ENCODE results near the gene MRPS22.

MRPS22 gene

GRCh38 chr3:139323146-139323545, 20.7 kb upstream of the MRPS22 start:
- no peak for DNase-seq
- no peaks in the 10 kb centered on the region for H3K27me3 ChIP-seq (replicated peaks)
- H3K36me3 ChIP-seq (replicated peaks) = no peaks in the 10 kb centered on the region
- in situ Hi-C loops (cut with HindIII; ENCODE audit: low pct_ligation_motif_present, low sequenced_read_pairs) = loop anchor here (25.0 kb wide), 1 partner anchor 386 kb away; the partner anchor contains the start of genes FOXL2 and FOXL2NB
- H3K27ac ChIP-seq = no peak overlapping the region
- H3K4me3 ChIP-seq (ENCODE audit: low read depth, low read length) = no peak overlapping the region
- no peak for TF ChIP-seq CTCF (IDR thresholded peaks at IDR 0.05; ENCODE audit: low read depth, low read length, missing control alignments)

GRCh38 chr3:139324456-139324855, 19.4 kb upstream of the MRPS22 start:
- Histone ChIP-seq H3K27ac (no peak overlapping the region), H3K27me3 (replicated peaks) (no peaks in the 10 kb centered on the region), H3K36me3 (replicated peaks) (no peaks in the 10 kb centered on the region), H3K4me3 (ENCODE audit: low read depth, low read length) (no peak overlapping the region)
- in situ Hi-C loops (cut with HindIII; ENCODE audit: low pct_ligation_motif_present, low sequenced_read_pairs) = loop anchor here (25.0 kb wide), 1 partner anchor 387 kb away; the partner anchor contains the start of genes FOXL2 and FOXL2NB
- no peak for TF ChIP-seq CTCF (IDR thresholded peaks at IDR 0.05; ENCODE audit: low read depth, low read length, missing control alignments)
- DNase-seq = no peak

- in situ Hi-C loops (cut with HindIII; ENCODE audit: low pct_ligation_motif_present, low sequenced_read_pairs) = no loop called here
- H3K27me3 ChIP-seq (replicated peaks) = peaks cover 3% of the 10 kb centered on the region
- no peak overlapping the region for H3K27ac ChIP-seq
- TF ChIP-seq CTCF (IDR thresholded peaks at IDR 0.05; ENCODE audit: low read depth, low read length, missing control alignments) = no peak
- H3K36me3 ChIP-seq (replicated peaks) = no peaks in the 10 kb centered on the region
- DNase-seq = no peak
- H3K4me3 ChIP-seq (ENCODE audit: low read depth, low read length) = no peak overlapping the region
Observed at GRCh38 chr3:139325551-139325950, 18.3 kb upstream of the MRPS22 start.

GRCh38 chr3:139326131-139326530, 17.7 kb upstream of the MRPS22 start:
- TF ChIP-seq CTCF (IDR thresholded peaks at IDR 0.05; ENCODE audit: low read depth, low read length, missing control alignments) = no peak
- Histone ChIP-seq H3K4me3 (ENCODE audit: low read depth, low read length) (no peak overlapping the region), H3K27me3 (replicated peaks) (peaks cover 5% of the 10 kb centered on the region), H3K36me3 (replicated peaks) (no peaks in the 10 kb centered on the region), H3K27ac (no peak overlapping the region)
- DNase-seq = no peak
- in situ Hi-C loops (cut with HindIII; ENCODE audit: low pct_ligation_motif_present, low sequenced_read_pairs) = no loop called here

GRCh38 chr3:139326707-139327106, 17.1 kb upstream of the MRPS22 start:
- no peak for DNase-seq
- TF ChIP-seq CTCF (IDR thresholded peaks at IDR 0.05; ENCODE audit: low read depth, low read length, missing control alignments) = no peak
- Histone ChIP-seq H3K27me3 (replicated peaks) (peaks cover 10% of the 10 kb centered on the region), H3K27ac (no peak overlapping the region), H3K36me3 (replicated peaks) (no peaks in the 10 kb centered on the region), H3K4me3 (ENCODE audit: low read depth, low read length) (no peak overlapping the region)
- in situ Hi-C loops (cut with HindIII; ENCODE audit: low pct_ligation_motif_present, low sequenced_read_pairs) = no loop called here

GRCh38 chr3:139327231-139327630, 16.6 kb upstream of the MRPS22 start:
- Histone ChIP-seq H3K4me3 (ENCODE audit: low read depth, low read length) (no peak overlapping the region), H3K27ac (no peak overlapping the region), H3K27me3 (replicated peaks) (peaks cover 12% of the 10 kb centered on the region), H3K36me3 (replicated peaks) (no peaks in the 10 kb centered on the region)
- DNase-seq = no peak
- in situ Hi-C loops (cut with HindIII; ENCODE audit: low pct_ligation_motif_present, low sequenced_read_pairs) = no loop called here
- no peak for TF ChIP-seq CTCF (IDR thresholded peaks at IDR 0.05; ENCODE audit: low read depth, low read length, missing control alignments)
